ENCODE measurements around the gene SDK1.

- TF ChIP-seq CTCF (IDR thresholded peaks at IDR 0.05): no peak
- no peak for TF ChIP-seq POLR2A (IDR thresholded peaks at IDR 0.05)
These were observed 732.9 kb downstream of the SDK1 start for GRCh38 chr7:4033996-4034395.

Measured in uterus (tissue), 2 donors.